Measurements from ENCODE around the gene HMGXB4.

HMGXB4 gene

DNA sequence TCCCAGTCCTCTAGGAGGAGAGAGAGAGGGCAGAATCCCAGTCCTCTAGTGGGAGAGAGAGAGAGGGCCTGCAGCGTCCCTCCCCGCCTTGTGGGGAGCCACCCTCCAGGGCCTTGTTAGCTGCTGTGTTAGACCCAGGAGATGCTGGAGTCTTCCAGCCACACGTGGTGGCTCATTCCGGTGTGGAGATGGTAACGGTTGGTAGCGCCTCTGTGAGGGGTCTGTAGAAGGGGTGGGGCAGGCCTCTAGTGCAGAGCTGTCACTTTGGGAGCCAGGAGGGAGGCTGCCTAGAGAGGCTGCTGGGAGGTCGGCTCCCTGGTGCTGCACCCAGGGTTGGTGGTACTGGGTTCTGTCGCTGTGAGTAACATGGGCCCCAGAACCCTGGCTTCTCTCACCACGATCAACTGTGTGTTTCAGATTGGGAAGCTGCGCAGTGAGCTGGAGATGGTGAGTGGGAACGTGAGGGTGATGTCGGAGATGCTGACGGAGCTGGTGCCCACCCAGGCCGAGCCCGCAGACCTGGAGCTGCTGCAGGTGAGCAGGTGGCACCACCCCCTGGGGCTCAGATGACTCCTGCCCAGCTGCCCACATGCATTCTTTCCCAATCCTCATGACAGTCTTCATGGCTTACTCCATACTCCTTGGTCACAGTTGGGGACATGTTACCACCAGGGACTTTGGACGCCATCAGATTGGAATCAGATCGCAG, 69.7 kb downstream of the HMGXB4 start:
- DNase-seq (ENCODE audit: low read depth), result no peak

DNA sequence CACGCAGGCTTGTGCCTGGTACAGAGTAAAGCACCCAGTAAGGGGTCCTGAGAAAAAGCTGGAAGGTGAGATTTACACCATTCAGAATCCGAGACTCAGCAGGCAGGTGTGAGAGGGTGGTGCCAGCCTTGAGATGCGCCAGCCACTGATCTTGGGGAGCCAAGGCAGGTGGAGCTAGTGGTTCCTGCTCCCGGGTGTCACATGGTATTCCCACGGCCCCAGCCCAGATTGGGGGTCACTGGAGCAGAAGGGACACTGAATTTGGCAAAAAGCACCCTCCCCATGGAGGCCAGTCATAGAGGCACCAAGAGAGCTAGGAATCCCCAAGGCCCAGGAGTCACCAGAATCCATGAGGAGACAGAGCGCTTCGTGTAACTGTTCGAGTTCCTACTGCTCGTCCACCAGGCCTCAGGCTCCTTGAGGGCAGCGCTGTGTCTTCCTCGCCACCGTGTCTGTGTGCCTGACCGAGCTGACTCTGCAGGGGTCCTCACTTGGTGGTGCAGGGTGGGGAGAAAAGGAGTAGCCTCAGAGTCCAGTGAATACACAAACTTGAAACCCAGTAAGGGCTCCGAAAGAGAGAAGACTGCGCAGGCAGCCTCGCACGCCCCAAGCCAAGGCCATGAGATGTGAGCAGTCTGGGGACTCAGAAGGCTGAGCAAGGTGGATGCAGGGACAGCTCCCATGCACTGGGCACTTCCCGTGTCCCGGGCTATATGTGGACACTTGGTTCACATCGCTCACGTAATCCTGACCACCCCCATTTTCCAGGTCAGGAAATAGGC, 70.6 kb downstream of the HMGXB4 start:
- DNase-seq (ENCODE audit: low read depth), result no peak

DNA sequence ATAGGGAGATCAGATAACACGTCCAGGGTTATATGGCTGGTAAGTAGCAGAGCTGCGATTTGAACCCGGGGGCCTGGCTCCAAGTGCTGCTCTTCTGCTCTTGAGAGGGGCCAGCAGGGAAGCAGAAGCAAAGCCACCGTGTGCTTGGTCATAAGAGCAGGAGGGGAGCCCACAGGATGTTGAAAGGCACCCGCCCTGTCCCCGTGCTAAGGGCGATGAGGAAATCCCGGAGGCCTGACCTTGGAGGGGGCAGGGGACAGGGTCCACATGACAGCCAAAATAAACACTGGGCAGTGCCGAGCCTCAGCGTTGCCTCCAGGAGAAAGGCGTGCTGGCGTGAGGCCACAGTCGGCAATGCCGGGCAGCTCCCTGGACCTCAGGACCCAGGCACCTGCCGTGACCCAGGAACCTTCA, 71.2 kb downstream of the HMGXB4 start:
- DNase-seq (ENCODE audit: low read depth), result no peak

DNA sequence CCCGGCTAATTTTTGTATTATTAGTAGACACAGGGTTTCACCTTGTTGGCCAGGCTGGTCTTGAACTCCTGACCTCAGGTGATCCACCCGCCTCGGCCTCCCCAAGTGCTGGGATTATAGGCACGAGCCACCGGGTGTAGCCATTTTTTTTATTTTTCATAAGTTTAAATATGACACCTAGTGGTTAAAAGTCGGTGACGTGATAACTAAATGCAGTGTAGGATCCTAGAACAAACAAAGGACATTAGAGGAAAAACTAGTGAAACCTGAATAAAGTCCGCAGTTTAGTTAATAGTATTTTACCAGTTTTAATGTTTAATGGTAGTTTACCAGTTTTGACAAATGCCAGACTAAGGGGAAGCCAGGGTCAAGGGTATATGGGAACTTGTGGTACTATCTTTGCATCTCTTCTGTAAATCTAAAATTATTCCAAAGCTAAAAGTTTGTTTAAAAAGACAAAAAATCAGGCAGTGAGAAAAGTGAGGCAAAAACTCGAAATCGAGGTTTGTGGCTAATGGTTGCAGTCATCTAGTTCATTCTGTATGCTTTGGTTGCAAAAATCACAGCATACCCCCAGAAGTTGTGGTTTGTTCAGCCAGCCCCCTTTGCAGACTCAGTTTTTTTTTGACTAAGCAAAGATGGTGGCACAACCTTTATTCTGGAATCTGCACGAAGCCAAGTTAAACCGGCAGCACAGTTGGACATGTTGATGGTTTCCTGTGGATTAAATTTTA, 72.0 kb downstream of the HMGXB4 start:
- DNase-seq (ENCODE audit: low read depth), result no peak

DNA sequence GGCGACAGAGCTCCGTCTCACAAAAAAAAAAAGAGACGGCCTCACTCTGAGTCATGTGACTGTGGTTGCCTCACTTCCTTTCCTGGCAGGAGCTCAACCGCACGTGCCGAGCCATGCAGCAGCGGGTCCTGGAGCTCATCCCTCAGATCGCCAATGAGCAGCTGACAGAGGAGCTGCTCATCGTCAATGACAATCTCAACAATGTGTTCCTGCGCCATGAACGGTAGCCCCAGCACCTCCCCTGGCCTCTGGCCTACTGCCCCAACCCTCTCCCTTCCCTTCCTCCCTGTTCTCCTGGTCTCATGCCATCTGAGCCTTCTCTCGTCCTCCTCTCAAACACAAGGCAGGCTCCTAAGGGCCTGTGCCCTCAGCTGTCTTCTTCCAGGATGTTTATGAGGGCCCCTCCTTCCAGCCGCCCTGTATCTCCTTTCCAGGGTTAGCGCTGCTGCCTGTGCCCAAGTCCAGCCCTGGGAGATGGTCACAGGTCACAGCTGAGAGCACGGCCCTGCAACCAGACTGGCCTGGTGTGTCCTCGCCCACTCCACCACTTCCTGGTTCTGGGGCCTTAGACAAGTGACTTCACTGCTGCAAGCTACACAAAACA, 73.1 kb downstream of the HMGXB4 start:
- DNase-seq (ENCODE audit: low read depth), result no peak

DNA sequence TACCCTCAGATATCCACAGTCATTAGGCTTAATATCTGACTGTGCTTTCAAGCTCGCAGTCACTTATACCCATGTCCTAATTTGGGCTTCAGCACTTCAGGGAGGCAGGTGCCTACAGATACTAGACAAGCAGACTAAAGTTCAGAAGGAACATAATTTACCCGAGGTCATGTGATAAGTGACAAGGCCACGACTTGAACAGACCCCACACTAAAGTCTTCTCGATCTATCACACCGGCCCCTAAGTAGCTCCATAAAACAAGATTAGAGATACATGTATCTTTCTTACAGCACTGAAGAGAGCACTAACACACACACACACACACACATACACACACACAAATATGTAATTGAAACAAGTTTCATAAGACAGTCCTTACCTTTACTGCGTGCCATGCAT, 75.0 kb downstream of the HMGXB4 start:
- DNase-seq (ENCODE audit: low read depth), result no peak

DNA sequence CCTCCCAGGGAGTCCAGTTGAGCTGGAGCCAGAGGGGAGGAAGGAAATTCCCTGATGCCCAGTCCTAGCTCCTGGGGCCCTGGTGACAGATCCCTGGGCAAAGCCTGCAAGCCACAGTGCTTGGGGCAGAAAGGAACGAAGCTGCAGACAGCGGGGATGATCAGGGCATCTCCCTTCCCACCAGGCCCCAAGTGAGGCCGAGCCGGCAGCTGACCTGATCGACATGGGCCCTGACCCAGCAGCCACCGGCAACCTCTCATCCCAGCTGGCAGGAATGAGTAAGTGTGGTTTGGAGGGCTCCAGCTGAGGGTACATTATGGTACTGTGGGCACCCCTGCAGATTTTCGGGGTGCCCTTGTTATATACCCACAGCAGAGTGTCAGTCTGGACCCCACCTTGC, 75.9 kb downstream of the HMGXB4 start:
- DNase-seq (ENCODE audit: low read depth), result no peak

DNA sequence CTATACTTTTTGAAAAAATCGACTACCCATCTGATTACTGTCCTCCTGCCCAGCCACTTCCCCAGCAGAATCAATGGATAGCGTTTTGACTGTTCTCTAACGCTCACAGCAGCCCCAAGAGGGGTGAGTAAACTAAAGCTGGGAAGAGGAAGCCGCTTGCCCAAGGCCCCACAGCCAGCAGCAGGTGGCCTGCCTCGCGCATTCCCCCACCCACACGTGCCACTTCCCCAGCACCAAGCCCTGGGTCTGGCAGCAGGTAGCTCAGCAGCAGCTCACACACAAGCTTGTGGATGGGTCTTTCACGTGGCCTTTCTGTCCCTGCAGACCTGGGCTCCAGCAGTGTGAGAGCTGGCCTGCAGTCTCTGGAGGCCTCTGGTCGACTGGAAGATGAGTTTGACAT, 76.7 kb downstream of the HMGXB4 start:
- no peak for DNase-seq (ENCODE audit: low read depth)

DNA sequence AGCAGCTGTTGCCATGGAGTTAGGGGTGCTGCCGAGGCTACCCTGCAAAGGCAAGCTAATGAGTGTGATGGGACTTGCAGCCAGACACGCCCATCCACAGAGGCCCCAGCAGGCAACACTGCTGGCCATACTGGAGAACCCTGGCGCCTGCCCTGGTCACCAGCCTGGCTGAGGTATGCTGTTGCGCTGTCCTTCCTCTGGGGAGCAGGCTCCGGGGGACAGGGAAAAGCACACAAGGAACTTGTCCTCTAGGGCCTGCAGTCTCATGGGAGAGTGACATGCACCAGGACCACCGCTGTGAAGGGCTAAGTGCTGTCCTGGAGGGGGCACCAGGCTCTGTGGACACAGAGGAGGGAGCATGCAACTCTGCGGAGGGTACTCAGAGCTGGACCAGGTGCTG, 78.2 kb downstream of the HMGXB4 start:
- no peak for DNase-seq (ENCODE audit: low read depth)

DNA sequence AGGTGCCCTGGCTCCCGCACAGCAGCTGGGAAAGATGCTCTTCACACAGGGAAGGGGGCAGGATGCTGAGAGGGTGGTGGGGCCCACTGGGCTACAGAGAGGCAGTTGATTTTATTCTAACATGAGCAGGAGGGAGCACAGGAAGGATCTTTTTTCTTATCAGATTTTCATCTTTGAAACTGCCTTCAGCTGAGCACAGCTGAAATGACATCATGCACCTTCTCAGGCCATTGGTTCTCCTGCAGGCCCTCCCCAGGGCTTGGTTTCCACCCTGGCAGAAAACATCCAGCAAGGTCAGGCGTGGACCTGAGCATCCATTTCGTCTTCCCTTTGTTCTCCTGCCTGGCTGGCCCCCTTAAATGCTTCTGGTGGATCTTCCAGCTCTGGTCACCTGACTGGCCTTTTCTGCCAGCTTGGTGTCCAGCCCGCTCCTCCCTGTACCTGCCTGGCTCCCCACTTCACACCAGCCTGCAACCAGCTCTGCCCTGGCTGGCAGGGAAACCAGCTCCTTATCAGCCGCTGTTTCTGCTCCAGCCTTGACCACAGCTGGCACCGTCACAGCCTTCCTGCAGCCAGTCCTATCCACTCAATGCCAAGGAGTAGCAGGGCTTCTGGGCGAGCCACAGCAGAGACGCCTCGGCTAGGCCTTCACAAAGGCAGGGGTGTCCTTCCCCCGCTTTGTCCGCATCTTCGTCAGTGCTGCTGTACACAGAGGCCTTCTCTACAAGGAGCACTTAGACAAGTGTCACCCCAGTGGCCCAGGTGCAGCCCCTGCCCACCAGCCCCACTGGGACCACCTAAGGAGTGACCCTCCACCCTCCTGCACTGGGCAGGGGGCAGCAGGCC, 78.9 kb downstream of the HMGXB4 start:
- DNase-seq (ENCODE audit: low read depth), result no peak

DNA sequence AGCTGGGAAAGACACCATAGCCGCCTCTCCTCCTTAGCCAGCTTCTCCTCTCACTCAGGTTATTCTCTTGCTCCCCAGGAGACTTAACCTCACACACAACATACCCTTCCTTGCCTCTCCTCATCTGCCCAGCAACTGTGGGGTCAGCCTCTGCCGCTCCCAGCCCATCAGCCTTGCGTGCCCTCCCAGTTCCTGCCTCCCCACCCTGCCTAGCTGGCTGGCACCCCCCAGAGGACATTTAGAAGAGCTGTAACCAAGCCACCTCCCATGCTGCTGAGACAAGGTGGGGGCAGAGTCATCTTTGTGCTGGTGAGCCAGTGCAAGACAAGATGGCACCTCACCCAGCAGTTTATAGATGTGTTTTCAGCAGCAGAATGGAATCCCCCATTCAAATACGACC, 80.6 kb downstream of the HMGXB4 start:
- no peak for DNase-seq (ENCODE audit: low read depth)

DNA sequence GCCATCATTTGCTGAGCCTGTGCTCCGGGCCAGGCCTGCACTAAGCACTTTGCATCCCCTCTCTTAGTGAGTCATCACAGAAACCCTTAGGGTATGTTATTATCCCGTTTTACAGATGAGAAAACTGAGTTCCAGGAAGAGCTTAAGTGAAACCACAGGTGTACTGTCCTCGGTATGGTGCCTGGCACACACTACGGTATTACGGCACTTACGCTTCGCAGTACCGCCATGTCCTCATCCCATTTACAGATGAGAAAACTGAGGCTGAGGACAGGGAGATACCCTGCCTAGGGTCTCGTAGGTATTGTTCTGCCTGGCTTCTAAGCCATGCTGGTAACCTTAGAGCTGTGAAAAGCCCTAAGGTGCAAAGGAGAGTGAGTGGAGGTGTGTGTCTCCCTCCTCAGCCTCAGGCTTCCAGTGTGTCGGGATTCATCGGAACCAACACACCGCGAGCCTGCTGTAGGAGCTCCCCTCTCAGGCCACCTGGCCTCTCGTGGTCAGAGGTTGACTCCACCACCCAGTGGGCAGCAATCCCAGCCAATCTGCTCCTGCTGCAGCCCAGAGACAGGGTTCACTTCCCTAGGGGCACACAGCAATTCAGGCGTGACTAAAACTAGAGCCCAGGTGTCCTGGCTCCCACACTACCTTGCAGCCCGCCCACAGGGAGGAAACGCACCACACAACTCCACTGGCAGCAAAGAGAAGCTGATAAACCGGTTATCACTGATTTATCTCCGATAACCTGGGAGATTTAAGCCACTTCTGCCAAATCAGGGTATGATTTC, 84.0 kb downstream of the HMGXB4 start:
- no peak for DNase-seq (ENCODE audit: low read depth)

DNA sequence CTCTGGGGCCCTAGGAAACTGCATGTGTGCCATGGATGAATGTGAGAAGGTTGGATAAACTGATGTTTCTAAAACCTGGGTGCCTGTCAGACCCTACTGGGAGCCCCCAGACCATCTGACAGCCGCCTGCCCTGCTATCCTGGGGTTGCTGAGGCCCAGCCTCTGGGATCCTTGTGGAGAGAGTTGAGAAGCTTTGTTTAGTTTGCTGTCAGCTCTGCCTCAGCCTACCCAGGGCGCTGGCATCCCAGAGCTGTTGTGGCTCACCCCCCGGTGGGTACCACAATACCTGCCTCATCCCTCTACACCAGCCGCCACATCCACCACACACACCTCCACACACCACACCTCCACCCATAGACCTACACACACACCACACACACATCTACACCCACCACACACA, 85.1 kb downstream of the HMGXB4 start:
- no peak for DNase-seq (ENCODE audit: low read depth)

DNA sequence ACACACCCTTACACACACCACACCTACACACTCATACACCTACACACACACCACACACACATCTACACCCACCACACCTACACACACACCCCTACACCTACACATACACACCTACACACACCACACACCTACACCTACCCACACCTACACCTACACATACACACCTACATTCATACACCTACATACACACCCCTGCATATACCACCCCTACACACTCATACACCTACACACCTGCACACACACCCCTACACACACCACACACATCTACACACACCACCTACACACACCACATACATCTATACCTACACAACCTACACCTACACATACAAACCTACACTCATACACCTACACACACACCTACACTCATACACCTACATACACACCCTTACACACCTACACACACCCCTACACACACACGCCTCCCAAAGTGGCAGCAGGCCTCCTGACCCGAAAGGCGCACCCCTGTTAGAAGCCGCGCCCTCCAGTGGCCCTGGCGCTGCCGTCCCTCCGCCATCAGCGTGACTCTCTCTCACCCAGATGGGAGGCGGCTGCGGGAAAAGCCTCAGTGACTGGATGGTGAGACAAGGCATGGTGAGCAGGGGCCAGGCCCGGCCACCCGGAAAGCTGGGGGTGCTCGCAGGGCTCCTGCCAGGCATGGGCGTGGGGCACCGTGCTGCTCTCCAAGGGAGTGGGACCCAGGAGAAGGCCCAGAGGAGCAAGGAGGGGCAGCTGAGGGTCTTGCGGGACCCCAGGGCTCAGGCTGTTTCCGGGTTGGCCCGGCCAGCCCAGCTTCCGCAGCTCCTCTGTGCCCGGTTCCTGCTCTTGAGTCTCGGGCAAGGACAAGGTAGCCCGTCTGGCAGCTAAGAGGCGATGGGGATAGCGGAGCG, 86.6 kb downstream of the HMGXB4 start:
- no peak for DNase-seq (ENCODE audit: low read depth)

DNA sequence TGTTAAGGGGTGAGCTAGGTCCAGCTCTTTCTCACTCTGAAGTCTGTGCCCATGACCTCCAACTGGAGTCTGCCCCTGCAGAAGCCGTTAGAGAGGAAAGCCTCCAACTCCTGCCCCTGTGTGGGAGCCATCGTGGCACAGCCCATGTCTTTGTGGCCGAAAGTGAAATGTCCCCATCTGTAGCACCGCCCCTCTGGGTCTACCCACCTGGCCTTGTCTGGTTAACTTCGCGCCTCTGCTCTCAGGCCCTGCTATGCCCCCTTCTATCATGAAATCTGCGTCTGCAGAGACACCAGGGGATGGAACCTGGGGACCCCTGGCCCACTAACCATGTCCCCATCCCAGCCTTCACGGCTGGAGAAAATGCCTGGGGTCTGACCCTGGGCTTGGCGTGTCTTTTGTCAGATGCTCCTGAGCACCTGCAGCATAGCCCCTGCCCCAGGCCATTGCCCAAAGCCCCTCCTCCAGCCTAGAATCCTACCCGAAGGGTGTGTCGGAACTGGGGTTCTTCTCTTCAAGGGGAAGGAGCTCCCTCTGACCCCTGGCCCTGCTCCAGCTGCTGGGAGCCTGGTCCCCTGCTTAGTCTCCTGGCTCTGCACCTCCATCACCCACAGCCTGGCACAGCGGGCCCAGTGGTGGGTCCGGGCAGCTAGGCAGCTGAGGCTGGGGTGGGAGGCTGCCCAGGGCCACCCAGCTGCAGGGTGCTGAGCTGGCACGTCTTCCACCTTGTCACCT, 87.8 kb downstream of the HMGXB4 start:
- no peak for DNase-seq (ENCODE audit: low read depth)
